GM12872 (cell line): ENCODE measurements around the gene USH2A.

Experiments used
- TF ChIP-seq, protein P1 (sequence below): IDR thresholded peaks from 3 replicates; pipeline ENCODE4 v1.5.1; 2011; ENCODE audit warnings: low read depth, mild to moderate bottlenecking, low read length, moderate library complexity; ENCODE audit not compliant: insufficient read depth

USH2A gene

DNA sequence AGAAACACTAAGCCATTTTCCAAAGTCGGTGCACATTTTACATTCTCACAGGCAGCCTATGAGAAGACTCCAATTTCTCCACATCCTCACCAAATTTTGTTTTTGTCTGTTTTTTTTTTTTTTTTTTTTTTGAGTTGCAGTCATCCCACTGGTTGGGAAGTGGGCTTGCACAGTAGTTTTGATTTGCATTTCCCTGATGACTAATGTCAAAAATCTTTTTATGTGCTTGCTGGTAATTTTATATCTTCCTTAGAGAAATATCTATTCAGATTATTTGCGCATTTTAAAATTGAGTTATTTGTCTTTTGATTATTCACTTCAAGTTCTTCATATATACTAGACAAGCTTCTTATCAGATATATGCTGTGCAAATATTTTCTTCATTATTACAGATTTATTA lies 141.5 kb downstream of the USH2A start:
- TF ChIP-seq, protein P1, sequence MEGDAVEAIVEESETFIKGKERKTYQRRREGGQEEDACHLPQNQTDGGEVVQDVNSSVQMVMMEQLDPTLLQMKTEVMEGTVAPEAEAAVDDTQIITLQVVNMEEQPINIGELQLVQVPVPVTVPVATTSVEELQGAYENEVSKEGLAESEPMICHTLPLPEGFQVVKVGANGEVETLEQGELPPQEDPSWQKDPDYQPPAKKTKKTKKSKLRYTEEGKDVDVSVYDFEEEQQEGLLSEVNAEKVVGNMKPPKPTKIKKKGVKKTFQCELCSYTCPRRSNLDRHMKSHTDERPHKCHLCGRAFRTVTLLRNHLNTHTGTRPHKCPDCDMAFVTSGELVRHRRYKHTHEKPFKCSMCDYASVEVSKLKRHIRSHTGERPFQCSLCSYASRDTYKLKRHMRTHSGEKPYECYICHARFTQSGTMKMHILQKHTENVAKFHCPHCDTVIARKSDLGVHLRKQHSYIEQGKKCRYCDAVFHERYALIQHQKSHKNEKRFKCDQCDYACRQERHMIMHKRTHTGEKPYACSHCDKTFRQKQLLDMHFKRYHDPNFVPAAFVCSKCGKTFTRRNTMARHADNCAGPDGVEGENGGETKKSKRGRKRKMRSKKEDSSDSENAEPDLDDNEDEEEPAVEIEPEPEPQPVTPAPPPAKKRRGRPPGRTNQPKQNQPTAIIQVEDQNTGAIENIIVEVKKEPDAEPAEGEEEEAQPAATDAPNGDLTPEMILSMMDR = no peak

DNA sequence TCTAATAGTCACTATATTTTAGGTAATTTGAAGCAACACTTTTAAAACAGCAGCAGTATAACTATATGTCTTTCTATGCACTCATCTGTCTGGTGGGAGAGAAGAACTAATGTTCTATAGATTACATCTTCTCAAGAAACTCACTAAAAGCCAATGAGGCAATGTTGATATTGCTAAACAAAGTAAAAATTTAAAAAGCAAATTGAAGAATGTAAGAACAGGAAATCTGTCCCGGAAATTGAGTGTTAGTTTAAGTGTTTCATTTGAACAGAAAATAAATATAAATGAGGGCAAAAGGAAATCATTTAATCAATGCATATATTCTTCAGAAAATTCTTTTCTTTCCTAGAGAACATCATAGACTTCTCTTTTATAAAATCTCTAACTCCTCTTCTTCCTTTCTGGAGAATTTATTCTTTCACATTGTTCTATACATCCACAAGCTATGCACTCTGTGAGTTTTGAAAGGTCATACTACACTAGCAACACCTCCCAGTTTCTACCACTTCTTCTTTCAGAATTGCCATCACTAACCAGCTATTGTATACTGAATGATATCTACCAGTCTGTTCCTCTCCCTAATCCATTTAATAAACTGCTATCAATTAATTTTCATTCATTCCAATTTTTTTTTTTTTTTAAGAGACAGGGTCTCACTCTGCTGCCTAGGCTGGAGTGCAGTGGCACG lies 153.0 kb downstream of the USH2A start:
- TF ChIP-seq, protein P1 = no peak

DNA sequence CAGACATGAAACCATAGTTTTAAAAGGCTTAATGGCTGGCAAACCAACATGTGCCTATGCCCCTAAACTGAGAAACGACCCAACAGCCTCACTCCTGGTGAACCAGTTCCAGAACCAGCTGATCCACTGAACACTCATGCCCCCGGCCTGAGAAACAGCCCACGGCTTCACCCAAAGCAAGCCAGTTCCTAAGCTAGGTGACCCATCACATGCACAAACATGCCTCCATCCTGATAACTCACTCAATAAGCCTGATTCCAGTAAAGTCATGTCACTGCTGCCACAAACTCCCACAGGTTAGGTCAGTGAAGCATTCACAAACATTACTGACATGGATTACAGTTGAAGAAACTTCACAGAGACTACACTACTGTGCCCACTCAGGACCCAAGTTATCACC lies 161.6 kb downstream of the USH2A start:
- TF ChIP-seq, protein P1 = no peak

DNA sequence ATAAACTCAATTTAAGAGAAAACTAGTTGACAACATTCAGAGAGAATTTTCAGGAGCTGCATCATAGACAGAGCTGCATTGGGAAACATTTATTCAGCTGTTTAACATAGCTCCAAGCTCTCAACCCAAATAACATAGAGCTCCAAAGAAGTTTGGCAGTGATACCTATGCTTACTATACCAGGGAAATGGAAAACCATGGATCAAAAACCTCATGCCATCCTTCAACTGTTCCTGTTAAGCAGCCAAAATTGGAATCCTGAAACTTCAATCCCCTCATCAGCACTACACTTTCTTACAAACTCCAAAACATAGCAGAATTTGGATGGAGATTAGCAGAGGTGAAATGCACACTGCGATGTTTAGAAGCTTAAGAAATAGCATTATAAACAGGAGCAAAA lies 164.4 kb downstream of the USH2A start:
- TF ChIP-seq, protein P1 = no peak

DNA sequence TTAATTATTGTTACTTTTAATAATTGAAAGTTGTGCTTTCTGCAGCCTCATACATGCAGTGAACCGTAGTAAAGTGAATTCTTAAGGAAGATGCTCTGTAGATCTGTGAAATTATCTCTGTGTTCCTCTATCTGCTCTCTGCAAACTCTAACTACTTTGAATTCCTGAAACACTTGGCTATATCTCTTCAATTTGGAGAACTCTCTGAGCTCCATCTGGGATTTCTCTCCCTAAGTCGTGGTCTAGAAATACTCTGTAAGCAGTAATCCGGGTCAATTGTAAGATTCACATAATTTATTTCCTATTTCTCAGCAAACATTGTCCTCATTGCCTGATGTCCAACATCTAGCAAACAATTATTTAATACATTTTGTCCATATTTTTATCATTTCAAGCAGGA lies 164.9 kb downstream of the USH2A start:
- TF ChIP-seq, protein P1 = no peak

DNA sequence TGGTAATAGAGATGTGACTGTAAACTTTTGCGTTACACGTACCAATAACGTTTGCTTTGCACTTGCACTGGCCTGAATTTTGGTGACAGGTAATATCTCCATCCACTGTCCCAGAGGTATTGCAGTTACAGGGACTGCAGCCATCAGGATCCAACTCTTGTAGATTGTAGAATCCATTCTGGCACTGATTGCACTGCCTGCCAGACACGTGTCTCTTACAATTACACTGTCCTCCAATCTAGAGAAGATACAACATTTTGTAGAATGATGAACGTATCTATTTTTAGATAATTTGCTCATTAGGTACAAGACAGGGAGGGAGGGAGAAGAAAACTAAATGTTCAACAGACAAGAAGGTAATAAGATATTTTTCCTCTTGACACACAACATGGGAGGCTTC lies 172.4 kb downstream of the USH2A start:
- TF ChIP-seq, protein P1 = no peak

DNA sequence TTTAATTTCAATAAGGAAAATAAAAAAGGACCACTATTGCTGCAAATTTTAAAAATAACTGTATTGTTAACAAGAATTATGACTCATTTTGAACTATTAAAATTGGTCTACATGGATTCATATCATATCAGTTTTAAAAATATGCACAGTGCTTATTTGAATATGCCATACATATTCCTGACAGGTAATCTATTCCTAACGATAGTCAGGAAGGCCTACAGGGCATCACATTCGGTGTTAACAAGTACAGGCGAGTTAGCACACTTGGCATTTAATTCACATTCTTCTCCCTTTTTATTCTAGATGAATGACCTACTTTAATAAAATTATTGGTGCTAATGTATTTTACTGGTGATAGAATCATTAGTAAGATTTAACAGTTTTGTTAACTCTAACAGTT lies 174.6 kb downstream of the USH2A start:
- TF ChIP-seq, protein P1 = no peak

DNA sequence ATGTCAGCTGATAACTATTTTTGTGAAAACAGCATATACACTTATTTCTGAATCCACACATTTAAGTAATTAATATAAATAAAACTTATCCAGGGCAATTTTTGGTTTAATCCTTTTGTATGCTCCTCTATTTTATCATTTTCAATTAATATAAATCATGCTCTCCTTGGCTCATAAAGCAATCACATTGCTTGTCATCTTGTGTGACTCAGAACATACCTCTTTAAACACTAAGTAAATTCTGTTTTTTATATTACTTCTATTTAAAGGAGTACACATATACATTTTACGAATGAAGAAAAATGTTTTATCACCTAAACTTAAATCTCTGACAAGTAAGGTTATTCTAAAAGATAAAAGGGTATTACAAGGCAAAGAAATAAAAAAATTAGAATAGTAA lies 175.3 kb downstream of the USH2A start:
- TF ChIP-seq, protein P1 = no peak
